SK-N-SH (cell line): Measurements from ENCODE around the gene CDK15. TPM values are rescaled to one million over a fixed set of nuclear protein-coding genes. Genes with fewer than 3 reads are reported as not detected.

Source experiments
- CTCF ChIA-PET: fragments of 300-600, 350-600 bp; formaldehyde crosslinking; extraction: SDS; loops from one replicate; lab custom pipeline; 2021; lab: Yijun Ruan, JAX
- POLR2A ChIA-PET: fragments of 350-600 bp; sonication (Branson Sonifier 250); formaldehyde crosslinking; extraction: SDS; loops from one replicate; lab custom pipeline; 2020; ENCODE audit warnings: antibody characterized with exemption, inconsistent platforms; lab: Yijun Ruan, JAX
- DNase-seq: peaks from one replicate; pipeline ENCODE4 v3.0.0; 2012
- H2AFZ ChIP-seq: fragments of 200-600 bp; sonication (generic); 2 replicates; pipeline ENCODE4 v1.8.1; 2016; ENCODE audit warnings: antibody characterized with exemption, mild to moderate bottlenecking, low read depth
- H3F3A ChIP-seq: fragments of 200-600 bp; sonication (generic); replicated peaks from 2 replicates; pipeline ENCODE3; 2016; ENCODE audit warnings: antibody characterized with exemption, mild to moderate bottlenecking; ENCODE audit not compliant: insufficient read depth
- H3K27ac ChIP-seq, 2 experiments: fragments of 200-500 bp in 1 of 2; fragments of 200-600 bp in 1 of 2; sonication (Bioruptor generic) in 1 of 2; sonication (generic), shearing (Covaris generic) in 1 of 2; 2 replicates each; pipeline versions ENCODE4 v1.5.1 to v1.6.1; 2014 to 2016; ENCODE audit warnings: low read depth in 2 of 2, inconsistent platforms in 1 of 2, low read length in 1 of 2, mild to moderate bottlenecking in 1 of 2, mixed read lengths in 1 of 2
- H3K27me3 ChIP-seq: fragments of 200-600 bp; sonication (generic), shearing (Covaris generic); 2 replicates; pipeline ENCODE4 v1.6.1; 2016; ENCODE audit warnings: mixed run types; ENCODE audit not compliant: insufficient read depth
- H3K36me3 ChIP-seq, 2 experiments: fragments of 200-500 bp in 1 of 2; fragments of 200-600 bp in 1 of 2; sonication (Bioruptor generic) in 1 of 2; sonication (generic) in 1 of 2; replicated peaks in 1 of 2; 2 replicates each; pipeline versions ENCODE3 to v1.5.1; 2014 to 2016; ENCODE audit warnings: low read length in 1 of 2, mild to moderate bottlenecking in 1 of 2; ENCODE audit not compliant: insufficient read depth in 2 of 2, control insufficient read depth in 1 of 2
- H3K4me1 ChIP-seq, 2 experiments: fragments of 200-500 bp in 1 of 2; fragments of 200-600 bp in 1 of 2; sonication (Bioruptor generic) in 1 of 2; sonication (generic), shearing (Covaris generic) in 1 of 2; 2 replicates each; pipeline versions ENCODE4 v1.5.1 to v1.6.1; 2014 to 2016; ENCODE audit warnings: low read depth in 1 of 2, low read length in 1 of 2, mixed run types in 1 of 2; ENCODE audit not compliant: insufficient read depth in 2 of 2, control insufficient read depth in 1 of 2
- H3K4me2 ChIP-seq: fragments of 200-600 bp; sonication (generic), shearing (Covaris generic); 2 replicates; pipeline ENCODE4 v1.6.1; 2017; ENCODE audit warnings: mixed run types
- H3K4me3 ChIP-seq, 2 experiments: fragments of 200-500 bp in 1 of 2; fragments of 200-600 bp in 1 of 2; sonication (Bioruptor generic) in 1 of 2; sonication (generic), shearing (Covaris generic) in 1 of 2; 2 replicates each; pipeline versions ENCODE4 v1.5.1 to v1.8.1; 2014 to 2016; ENCODE audit warnings: low read depth in 2 of 2, inconsistent platforms in 1 of 2, low read length in 1 of 2, mild to moderate bottlenecking in 1 of 2, mixed read lengths in 1 of 2, moderate library complexity in 1 of 2
- H3K79me2 ChIP-seq: fragments of 200-600 bp; sonication (generic); 2 replicates; pipeline ENCODE4 v1.8.1; 2017; ENCODE audit warnings: mild to moderate bottlenecking; ENCODE audit not compliant: insufficient read depth
- H3K9ac ChIP-seq: fragments of 200-600 bp; sonication (generic); 2 replicates; pipeline ENCODE4 v1.6.1; 2017; ENCODE audit warnings: mixed run types
- H3K9me2 ChIP-seq: fragments of 200-600 bp; sonication (generic); 2 replicates; pipeline ENCODE4 v1.6.1; 2017; ENCODE audit warnings: mixed run types
- H3K9me3 ChIP-seq: fragments of 200-600 bp; sonication (generic); 2 replicates; pipeline ENCODE4 v1.6.1; 2017; ENCODE audit warnings: mixed run types, mild to moderate bottlenecking, moderate library complexity
- H4K20me1 ChIP-seq: fragments of 200-600 bp; sonication (generic); 2 replicates; pipeline ENCODE4 v1.6.1; 2017; ENCODE audit warnings: mild to moderate bottlenecking, mixed run types; ENCODE audit not compliant: insufficient read depth
- CHD2 ChIP-seq: fragments of 150-350 bp; IDR thresholded peaks from 2 replicates; pipeline ENCODE4 v1.6.1; 2018; ENCODE audit warnings: low read length; ENCODE audit not compliant: partially characterized antibody
- CTCF ChIP-seq: fragments of 200-600 bp; sonication (generic); IDR thresholded peaks from 2 replicates; pipeline ENCODE4 v1.6.1; 2017; ENCODE audit warnings: antibody characterized with exemption, mild to moderate bottlenecking, moderate library complexity
- ELF1 ChIP-seq: IDR thresholded peaks from 2 replicates; pipeline ENCODE4 v1.4.0; 2012
- EP300 ChIP-seq, 2 experiments: IDR thresholded peaks; 2 replicates each; pipeline versions ENCODE4 v1.4.0 to v1.6.1; 2012; ENCODE audit warnings: borderline replicate concordance in 1 of 2, low read depth in 1 of 2, low read length in 1 of 2
- EZH2phosphoT487 ChIP-seq: fragments of 200-600 bp; sonication (generic); IDR thresholded peaks from 2 replicates; pipeline ENCODE4 v1.6.1; 2017; ENCODE audit warnings: low read depth, mixed run types, mild to moderate bottlenecking, antibody characterized with exemption, moderate library complexity, borderline replicate concordance
- GABPA ChIP-seq: IDR thresholded peaks from 2 replicates; pipeline ENCODE4 v1.4.0; 2012; ENCODE audit warnings: low read depth, mild to moderate bottlenecking
- IRF3 ChIP-seq: fragments of 150-350 bp; IDR thresholded peaks from 2 replicates; pipeline ENCODE4 v1.6.1; 2016; ENCODE audit warnings: mild to moderate bottlenecking, low read depth, low read length
- JUND ChIP-seq: IDR thresholded peaks from 2 replicates; pipeline ENCODE4 v1.4.0; 2012
- MAX ChIP-seq: IDR thresholded peaks from 2 replicates; pipeline ENCODE4 v1.4.0; 2012; ENCODE audit warnings: low read depth
- MEF2A ChIP-seq: IDR thresholded peaks from 2 replicates; pipeline ENCODE4 v1.4.0; 2012; ENCODE audit warnings: low read depth, borderline replicate concordance
- NFIC ChIP-seq: IDR thresholded peaks from 2 replicates; pipeline ENCODE4 v1.4.0; 2012; ENCODE audit warnings: borderline replicate concordance
- POLR2AphosphoS5 ChIP-seq: IDR thresholded peaks from 2 replicates; pipeline ENCODE4 v1.6.1; 2012; ENCODE audit warnings: low read depth, low read length
- RAD21 ChIP-seq: IDR thresholded peaks from 2 replicates; pipeline ENCODE4 v1.6.1; 2012; ENCODE audit warnings: mild to moderate bottlenecking, low read length
- REST ChIP-seq: IDR thresholded peaks from 2 replicates; pipeline ENCODE4 v1.6.1; 2012; ENCODE audit warnings: mild to moderate bottlenecking, low read depth, low read length, moderate library complexity
- SIN3A ChIP-seq: IDR thresholded peaks from 2 replicates; pipeline ENCODE4 v1.6.1; 2012; ENCODE audit warnings: low read depth, mild to moderate bottlenecking, low read length, moderate library complexity, borderline replicate concordance
- TAF1 ChIP-seq: IDR thresholded peaks from 2 replicates; pipeline ENCODE4 v1.6.1; 2012; ENCODE audit warnings: low read depth, mild to moderate bottlenecking, low read length, moderate library complexity, borderline replicate concordance
- TEAD4 ChIP-seq: IDR thresholded peaks from 2 replicates; pipeline ENCODE4 v1.4.0; 2012; ENCODE audit warnings: mild to moderate bottlenecking, borderline replicate concordance; ENCODE audit not compliant: insufficient read depth
- ZBTB33 ChIP-seq: IDR thresholded peaks from 2 replicates; pipeline ENCODE4 v1.4.0; 2012; ENCODE audit warnings: low read depth, borderline replicate concordance
- WGBS: methylation state at CpG from one replicate; pipeline ENCODE4 v1.1.6; 2017; ENCODE audit warnings: low lambda C conversion rate; 5-methylcytosine and 5-hydroxymethylcytosine counted together
- polyA plus RNA-seq, 3 experiments: library from polyadenylated mRNA; depleted of rRNA; stranded (reverse); fragments of >200 nt; gene quantifications; 2 replicates each; pipeline ENCODE4 v1.2.3, GENCODE V29; 2012
- TF ChIP-seq, protein P1 (sequence below): fragments of 150-350 bp; IDR thresholded peaks from 2 replicates; pipeline ENCODE4 v1.6.1; 2017; ENCODE audit warnings: antibody characterized with exemption, low read length, low read depth, borderline replicate concordance

CDK15 gene
- polyA plus RNA-seq, 1 of the 3 experiments (the other 2 are of a cell fraction) = 1.8 TPM

GRCh38 chr2:201930831-201931230 is 124.5 kb downstream of the CDK15 start (continued):
- TF ChIP-seq CTCF = no peak
- TF ChIP-seq REST = no peak
- TF ChIP-seq, all 33 proteins: peak for 0

GRCh38 chr2:201931475-201931874 is 125.1 kb downstream of the CDK15 start:
- Histone ChIP-seq H3K27ac (no peak overlapping the region), H3K4me3 (no peak overlapping the region), H2AFZ (no peak overlapping the region), H3F3A (no peaks in the 10 kb centered on the region), H4K20me1 (no peaks in the 10 kb centered on the region), H3K4me1 (peaks cover 24 to 26% of the 10 kb centered on the region in 2 experiments), H3K27me3 (no peaks in the 10 kb centered on the region), H3K9me2 (no peaks in the 10 kb centered on the region), H3K36me3 (no peaks in the 10 kb centered on the region), H3K9ac (no peak overlapping the region), H3K79me2 (no peaks in the 10 kb centered on the region), H3K9me3 (no peaks in the 10 kb centered on the region), H3K4me2 (peak overlapping the region; percentile 67)
- ChIA-PET POLR2A (no interaction called here), CTCF (interaction anchor here (1.4 to 1.6 kb wide), 3 partner anchors 11 to 71 kb away, joined by 3 read pairs; no protein-coding TSS in a partner anchor)
- WGBS = 96% methylated on average over 2 of the region's 2 CpGs
- DNase-seq = no peak
- TF ChIP-seq ELF1 (no peak), POLR2AphosphoS5 (no peak), GABPA (no peak), CHD2 (no peak), JUND (no peak), ZBTB33 (no peak), IRF3 (no peak), TEAD4 (no peak), NFIC (no peak), MEF2A (no peak), RAD21 (no peak), MAX (no peak), TAF1 (no peak), SIN3A (no peak), EP300 (IDR thresholded peaks at IDR 0.05; ENCODE audit: borderline replicate concordance in 1 of 2, low read depth in 1 of 2, low read length in 1 of 2) (no peak), CTCF (no peak), EZH2phosphoT487 (no peak)
- TF ChIP-seq, protein P1, sequence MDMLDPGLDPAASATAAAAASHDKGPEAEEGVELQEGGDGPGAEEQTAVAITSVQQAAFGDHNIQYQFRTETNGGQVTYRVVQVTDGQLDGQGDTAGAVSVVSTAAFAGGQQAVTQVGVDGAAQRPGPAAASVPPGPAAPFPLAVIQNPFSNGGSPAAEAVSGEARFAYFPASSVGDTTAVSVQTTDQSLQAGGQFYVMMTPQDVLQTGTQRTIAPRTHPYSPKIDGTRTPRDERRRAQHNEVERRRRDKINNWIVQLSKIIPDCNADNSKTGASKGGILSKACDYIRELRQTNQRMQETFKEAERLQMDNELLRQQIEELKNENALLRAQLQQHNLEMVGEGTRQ = no peak
